Measurements from ENCODE around the gene GLB1L.
"Not testable (repeated sequence)": the region's sequence is repeated elsewhere in the genome, so short reads cannot be mapped to it uniquely, and the experiment has no call there.

The GLB1L gene

DNA sequence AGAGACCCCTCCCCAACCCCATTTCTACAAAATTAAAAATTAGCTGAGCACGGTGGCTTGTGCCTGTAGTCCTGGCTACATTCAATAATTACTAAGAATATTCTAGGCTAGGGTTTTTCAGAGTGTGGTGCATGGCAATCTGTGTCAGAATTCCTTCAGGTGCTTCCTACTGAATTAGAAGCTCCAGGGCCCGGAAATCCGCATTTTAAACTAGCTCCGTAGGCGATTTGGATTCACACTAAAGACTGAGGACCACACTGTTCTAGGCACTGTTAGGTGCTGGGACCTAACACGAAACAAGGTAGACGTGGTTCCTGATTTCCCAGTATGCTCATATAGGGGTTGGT is 39.3 kb downstream of the GLB1L start:
- DNase-seq = no peak

DNA sequence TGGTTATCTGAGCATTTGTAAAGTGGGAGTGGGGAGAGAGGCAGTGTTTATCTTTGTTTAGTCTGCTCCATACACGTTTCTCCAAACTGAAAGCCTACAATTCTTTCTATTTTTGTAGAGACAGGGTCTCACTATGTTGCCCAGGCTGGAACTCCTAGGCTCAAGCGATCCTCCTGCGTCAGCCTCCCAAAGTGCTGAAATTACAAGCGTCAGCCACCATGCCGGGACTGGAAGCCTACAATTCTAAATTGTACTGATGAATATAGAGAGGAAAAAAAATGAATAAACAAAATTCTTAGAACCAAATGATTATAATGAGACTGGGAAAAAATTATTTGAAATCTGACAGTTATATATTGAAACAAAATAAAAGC is 40.1 kb downstream of the GLB1L start:
- DNase-seq = no peak

DNA sequence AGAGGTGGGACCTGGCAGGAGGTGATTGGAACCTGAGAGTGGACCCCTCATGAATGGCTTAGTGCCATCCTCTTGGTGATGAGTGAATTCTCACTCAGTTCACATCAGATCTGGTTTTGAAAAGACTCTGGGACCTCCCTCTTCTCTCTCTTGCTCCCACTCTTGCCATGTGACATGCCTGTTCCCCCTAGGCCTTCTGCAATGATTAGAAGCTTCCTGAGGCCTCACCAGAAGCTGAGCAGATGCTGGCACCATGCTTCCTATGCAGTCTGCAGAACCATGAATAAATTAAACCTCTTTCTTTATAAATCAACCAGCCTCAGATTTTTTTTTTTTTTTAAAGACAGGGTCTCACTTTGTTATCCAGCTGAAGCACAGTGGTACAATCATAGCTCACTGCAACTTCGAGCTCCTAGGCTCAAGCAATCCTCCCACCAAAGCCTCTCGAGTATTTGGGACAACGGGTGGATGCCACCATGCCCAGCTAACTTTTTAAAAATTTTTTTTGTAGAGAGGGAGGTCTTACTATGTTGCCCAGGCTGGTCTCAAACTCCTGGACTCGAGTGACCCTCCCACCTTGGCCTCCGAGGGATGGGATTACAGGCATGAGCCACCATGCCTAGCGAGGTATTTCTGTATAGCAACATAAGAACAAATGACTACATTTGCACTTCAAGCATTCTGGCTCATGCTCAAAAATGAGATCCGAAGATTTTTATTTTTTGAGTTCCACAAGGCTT is 40.6 kb downstream of the GLB1L start:
- no peak for DNase-seq

DNA sequence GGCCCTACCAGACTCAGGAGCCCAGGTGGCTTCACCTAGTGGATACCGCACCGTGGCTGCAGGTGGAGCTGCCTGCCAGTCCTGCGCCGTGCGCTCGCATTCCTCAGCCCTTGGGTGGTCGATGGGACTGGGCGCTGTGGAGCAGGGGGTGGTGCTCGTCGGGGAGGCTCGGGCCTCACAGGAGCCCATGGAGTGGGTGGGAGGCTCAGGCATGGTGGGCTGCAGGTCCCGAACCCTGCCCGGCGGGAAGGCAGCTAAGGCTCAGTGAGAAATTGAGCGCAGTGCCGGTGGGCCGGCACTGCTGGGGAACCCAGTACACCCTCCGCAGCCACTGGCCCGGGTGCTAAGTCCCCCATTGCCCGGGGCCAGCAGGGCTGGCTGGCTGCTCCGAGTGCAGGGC is 43.9 kb downstream of the GLB1L start:
- not testable (repeated sequence) for DNase-seq

DNA sequence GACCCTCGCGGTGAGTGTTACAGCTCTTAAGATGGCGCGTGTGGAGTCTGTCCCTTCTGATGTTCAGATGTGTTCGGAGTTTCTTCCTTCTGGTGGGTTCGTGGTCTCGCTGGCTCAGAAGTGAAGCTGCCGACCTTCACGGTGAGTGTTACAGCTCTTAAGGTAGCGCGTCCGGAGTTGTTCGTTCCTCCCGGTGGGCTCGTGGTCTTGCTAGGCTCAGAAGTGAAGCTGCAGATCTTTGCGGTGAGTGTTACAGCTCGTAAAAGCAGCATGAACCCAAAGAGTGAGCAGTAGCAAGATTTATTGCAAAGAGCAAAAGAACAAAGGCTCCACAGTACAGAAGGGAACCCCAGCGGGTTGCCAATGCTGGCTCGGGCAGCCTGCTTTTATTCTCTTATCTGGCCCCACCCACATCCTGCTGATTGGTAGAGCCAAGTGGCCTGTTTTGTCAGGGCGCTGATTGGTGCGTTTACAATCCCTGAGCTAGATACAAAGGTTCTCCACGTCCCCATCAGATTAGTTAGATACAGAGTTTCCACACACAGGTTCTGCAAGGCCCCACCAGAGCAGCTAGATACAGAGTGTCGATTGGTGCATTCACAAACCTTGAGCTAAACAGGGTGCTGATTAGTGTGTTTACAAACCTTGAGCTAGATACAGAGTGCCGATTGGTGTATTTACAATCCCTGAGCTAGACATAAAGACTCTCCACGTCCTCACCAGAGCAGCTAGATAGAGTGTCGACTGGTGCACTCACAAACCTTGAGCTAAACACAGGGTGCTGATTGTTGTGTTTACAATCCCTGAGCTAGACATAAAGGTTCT is 44.5 kb downstream of the GLB1L start:
- DNase-seq = peak; percentile 35 to 60

DNA sequence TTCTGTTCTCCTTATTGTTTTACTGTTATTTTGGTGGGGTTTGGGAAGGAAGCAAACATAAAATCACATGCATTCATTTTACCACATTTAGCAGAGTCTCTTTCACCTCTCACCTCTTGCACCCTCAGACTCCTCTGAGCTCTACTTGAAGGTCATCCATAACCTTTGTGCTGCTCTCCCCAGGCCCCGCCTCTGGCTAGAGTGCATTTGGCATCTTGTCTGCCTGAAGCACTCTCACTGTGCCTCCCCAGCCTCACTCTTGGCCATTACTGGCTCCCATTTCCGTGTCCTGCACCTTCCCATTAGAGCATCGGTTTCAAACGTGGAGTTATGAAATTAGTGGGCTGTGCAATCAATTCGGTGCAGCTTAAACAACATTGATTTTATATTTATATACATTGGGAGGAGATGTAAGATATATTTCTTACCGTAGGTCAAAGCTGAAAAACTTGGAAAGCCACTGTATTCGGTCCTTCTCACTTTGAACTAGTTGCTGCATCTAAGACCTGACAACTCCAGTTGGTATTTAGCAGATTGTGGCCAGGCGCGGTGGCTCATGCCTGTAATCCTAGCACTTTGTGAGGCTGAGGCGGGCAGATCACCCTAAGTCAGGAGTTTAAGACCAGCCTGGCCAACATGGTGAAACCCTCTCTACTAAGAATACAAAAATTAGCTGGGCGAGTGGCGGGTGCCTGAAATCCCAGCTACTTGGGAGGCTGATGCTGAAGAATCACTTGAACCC is 45.6 kb downstream of the GLB1L start:
- DNase-seq = no peak

DNA sequence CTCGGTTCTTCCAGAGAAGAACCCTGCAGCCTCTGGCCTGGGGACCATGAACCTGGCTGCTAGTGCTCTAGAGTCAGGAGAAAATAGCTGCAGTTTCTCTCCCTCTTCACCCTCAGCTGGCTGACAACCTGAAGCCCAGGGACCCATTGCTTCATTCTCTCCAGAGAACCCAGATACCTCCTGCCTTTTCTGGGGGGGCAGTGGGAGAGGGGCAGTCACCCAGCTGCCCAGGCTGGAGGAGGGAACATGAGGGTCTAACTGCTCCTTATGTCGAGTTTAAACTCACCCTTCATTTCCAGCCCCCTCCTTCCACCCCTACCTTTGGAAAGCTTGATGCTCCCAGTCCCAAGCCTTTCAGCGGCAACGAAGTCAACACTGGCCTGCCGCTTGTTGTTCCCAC is 46.3 kb downstream of the GLB1L start:
- DNase-seq = no peak

DNA sequence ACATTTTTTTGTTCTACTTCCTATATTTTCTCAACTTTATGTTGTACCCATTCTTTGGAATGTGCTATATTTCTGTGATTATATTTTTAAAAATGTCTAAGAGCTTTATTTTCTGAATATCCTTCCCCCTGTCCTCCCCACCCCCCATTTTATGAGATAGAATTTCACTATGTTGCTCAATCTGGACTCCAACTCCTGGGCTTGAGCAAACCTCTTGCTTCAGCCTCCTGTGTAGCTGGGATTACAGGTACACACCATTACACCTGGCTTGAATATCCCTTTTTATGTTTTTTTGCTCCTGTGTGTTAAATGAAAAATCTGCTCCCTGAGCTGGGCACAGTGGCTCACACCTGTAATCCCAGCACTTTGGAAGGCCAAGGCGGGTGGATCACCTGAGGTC is 47.9 kb downstream of the GLB1L start:
- no peak for DNase-seq

DNA sequence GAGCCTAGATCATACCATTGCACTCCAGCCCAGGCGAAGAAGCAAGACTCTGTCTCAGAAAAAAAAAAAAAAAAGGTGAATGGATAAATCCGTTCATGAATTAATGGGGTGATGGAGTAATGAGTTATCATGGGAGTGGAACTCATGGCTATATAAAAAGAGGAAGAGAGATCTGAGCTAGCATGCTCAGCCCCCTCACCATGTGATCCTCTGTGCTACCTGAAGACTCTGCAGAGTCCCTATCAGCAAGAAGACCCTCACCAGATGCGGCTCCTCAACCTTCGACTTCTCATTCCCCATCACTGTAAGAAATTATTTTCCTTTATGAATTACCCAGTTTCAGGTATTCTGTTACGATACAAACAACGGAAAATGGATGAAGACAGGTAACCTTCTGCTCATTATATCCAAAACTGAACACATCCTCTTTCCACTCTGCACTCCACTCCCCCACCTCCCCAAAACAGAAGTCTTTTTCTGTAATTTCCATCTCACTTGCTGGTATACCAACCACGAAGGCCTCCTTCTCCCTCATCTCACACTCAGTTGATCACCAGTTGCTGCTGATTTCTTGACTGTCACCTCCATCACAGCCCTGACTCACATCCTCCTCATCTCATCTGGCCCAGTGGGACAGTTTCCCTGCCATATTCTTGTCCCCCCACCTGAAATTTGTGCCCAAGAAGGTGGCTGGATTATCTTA is 58.3 kb downstream of the GLB1L start:
- no peak for DNase-seq

Measured in CD4-positive, alpha-beta T cell treated with Interleukin-4 for 1 hour (primary cell).